HepG2 (cell line): ENCODE measurements around the gene VAMP8. TPM values are rescaled to one million over a fixed set of nuclear protein-coding genes. Genes with fewer than 3 reads are reported as not detected.

ENCODE experiments used
- ATM ChIP-seq: fragments of 450-650 bp; IDR thresholded peaks from 2 replicates; pipeline ENCODE4 v1.7.1; 2017; ENCODE audit warnings: mild to moderate bottlenecking, borderline replicate concordance
- FOXK1 ChIP-seq: sonication (generic); formaldehyde crosslinking; IDR thresholded peaks from 2 replicates; pipeline ENCODE4 v1.4.0; 2020; ENCODE audit warnings: low read depth, missing genetic modification reagents, borderline replicate concordance
- KDM5B ChIP-seq: sonication (generic); formaldehyde crosslinking; IDR thresholded peaks from 2 replicates; pipeline ENCODE4 v1.4.0; 2020; ENCODE audit warnings: missing genetic modification reagents, mild to moderate bottlenecking, borderline replicate concordance
- KLF6 ChIP-seq: IDR thresholded peaks from 2 replicates; pipeline ENCODE4 v1.8.0; 2016; ENCODE audit warnings: missing biosample characterization, missing genetic modification reagents
- PAX8 ChIP-seq: sonication (generic); formaldehyde crosslinking; IDR thresholded peaks from 2 replicates; pipeline ENCODE4 v1.8.0; 2022; ENCODE audit warnings: mild to moderate bottlenecking, missing genetic modification reagents, borderline replicate concordance
- RBFOX2 ChIP-seq: fragments of 200-400 bp; formaldehyde crosslinking; IDR thresholded peaks from 2 replicates; pipeline ENCODE4 v1.6.1; 2017; ENCODE audit warnings: low read depth, mild to moderate bottlenecking, low read length
- SP5 ChIP-seq: IDR thresholded peaks from 2 replicates; pipeline ENCODE4 v1.6.1; 2016; ENCODE audit warnings: low read depth, borderline replicate concordance
- STAG1 ChIP-seq: sonication (generic); formaldehyde crosslinking; IDR thresholded peaks from 2 replicates; pipeline ENCODE4 v1.4.0; 2020; ENCODE audit warnings: missing genetic modification reagents
- TCF12 ChIP-seq, 2 experiments: fragments of 450-650 bp in 1 of 2; sonication (generic) in 1 of 2; formaldehyde crosslinking in 1 of 2; IDR thresholded peaks; 2 replicates each; pipeline versions ENCODE4 v1.6.1 to v1.8.0; 2017 to 2022; ENCODE audit warnings: antibody characterized with exemption in 1 of 2, mild to moderate bottlenecking in 1 of 2, missing genetic modification reagents in 1 of 2, moderate library complexity in 1 of 2
- XBP1 ChIP-seq: sonication (generic); formaldehyde crosslinking; IDR thresholded peaks from 2 replicates; pipeline ENCODE4 v1.5.0; 2020; ENCODE audit warnings: missing genetic modification reagents
- ZBTB21 ChIP-seq: sonication (generic); formaldehyde crosslinking; IDR thresholded peaks from 2 replicates; pipeline ENCODE4 v1.4.0; 2020; ENCODE audit warnings: missing genetic modification reagents
- ZNF484 ChIP-seq: sonication (generic); formaldehyde crosslinking; IDR thresholded peaks from 2 replicates; pipeline ENCODE4 v1.5.1; 2020; ENCODE audit warnings: mild to moderate bottlenecking, low read depth, missing genetic modification reagents, borderline replicate concordance
- ZNF577 ChIP-seq: sonication (generic); formaldehyde crosslinking; IDR thresholded peaks from 2 replicates; pipeline ENCODE4 v1.4.0; 2020; ENCODE audit warnings: mild to moderate bottlenecking, low read depth, missing genetic modification reagents, borderline replicate concordance
- ZNF850 ChIP-seq: sonication (generic); formaldehyde crosslinking; conservative IDR thresholded peaks from 2 replicates; pipeline ENCODE4 v1.9.0; 2021; ENCODE audit warnings: mild to moderate bottlenecking, missing genetic modification reagents
- polyA plus RNA-seq, 8 experiments: library from polyadenylated mRNA; depleted of rRNA in 3 of 8; stranded (reverse) in 7 of 8; unstranded in 1 of 8; fragments of >200 nt; fragmentation: Illumina TruSeq in 4 of 8; extraction: Trizol in 4 of 8; gene quantifications; 2 replicates each; pipeline versions ENCODE4 v1.2.1 to v1.2.3, GENCODE V29; 2011 to 2016; ENCODE audit warnings: low read depth in 4 of 8, missing spikeins in 1 of 8, mixed read lengths in 1 of 8; ENCODE audit not compliant: insufficient read depth in 1 of 8
- total RNA-seq, 5 experiments: library from RNA; depleted of rRNA; stranded (reverse); fragments of >200 nt; fragmentation: Illumina TruSeq; extraction: Trizol; gene quantifications; 2 replicates each; pipeline ENCODE4 v1.2.3, GENCODE V29; 2016; ENCODE audit warnings: low read depth in 1 of 5
- TF ChIP-seq, protein P1 (sequence below): sonication (generic); formaldehyde crosslinking; IDR thresholded peaks from 2 replicates; pipeline ENCODE4 v1.5.0; 2020; ENCODE audit warnings: missing genetic modification reagents
- TF ChIP-seq, protein P2 (sequence below): sonication (generic); formaldehyde crosslinking; conservative IDR thresholded peaks from 2 replicates; pipeline ENCODE4 v1.4.0; 2020; ENCODE audit warnings: mild to moderate bottlenecking, missing genetic modification reagents, moderate library complexity
- TF ChIP-seq, protein P3 (sequence below): sonication (generic); formaldehyde crosslinking; IDR thresholded peaks from 2 replicates; pipeline ENCODE4 v1.4.0; 2020; ENCODE audit warnings: missing genetic modification reagents, borderline replicate concordance
- TF ChIP-seq, protein P4 (sequence below): sonication (generic); formaldehyde crosslinking; IDR thresholded peaks from 2 replicates; pipeline ENCODE4 v1.5.0; 2020; ENCODE audit warnings: missing genetic modification reagents, mild to moderate bottlenecking, borderline replicate concordance
- TF ChIP-seq, protein P5 (sequence below): sonication (generic); formaldehyde crosslinking; IDR thresholded peaks from 2 replicates; pipeline ENCODE4 v1.9.0; 2021; ENCODE audit warnings: missing genetic modification reagents, mild to moderate bottlenecking, borderline replicate concordance

VAMP8 gene
- total and polyA plus RNA-seq, 2 of the 13 experiments (the other 11 are each of a cell fraction or from before 2014, with no cell fraction given): 83.3 to 157 TPM

DNA sequence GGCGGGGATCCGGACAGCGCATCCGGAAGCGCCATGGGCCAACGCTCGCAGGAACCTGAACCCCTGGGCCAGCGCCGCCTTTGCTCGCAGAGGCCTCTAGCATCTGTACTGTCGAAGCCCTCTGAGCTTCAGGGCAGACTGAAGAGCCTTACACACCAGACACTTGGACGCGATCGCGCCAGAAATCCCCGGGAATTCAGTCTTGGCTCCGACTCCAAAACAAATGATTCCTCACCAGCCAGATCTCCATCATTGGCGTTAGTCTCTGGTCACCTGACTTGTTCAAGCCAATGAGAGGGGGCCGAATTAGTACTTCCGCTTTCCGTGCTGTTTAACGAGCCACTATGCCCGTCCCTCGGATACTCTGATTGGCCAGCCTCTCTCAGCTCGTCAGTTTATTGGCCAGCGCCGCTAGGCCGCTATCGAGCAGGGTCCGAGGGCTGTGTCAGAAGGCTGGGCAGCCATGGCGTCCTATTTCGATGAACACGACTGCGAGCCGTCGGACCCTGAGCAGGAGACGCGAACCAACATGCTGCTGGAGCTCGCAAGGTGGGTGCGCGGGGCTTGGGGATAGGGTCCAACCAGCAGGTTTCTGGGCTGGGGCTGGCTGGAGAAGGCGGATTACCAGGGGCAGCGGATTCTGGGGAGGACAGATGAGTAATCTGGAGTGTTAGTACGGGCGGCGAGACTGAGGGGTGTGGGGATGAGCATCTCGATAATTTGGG lies 18.1 kb downstream of the VAMP8 start, which contains the start of gene RNF181 (continued):
- TF ChIP-seq FOXK1: peak; percentile 59; the same call in 1 of the 2 replicates
- no peak for TF ChIP-seq ATM
- TF ChIP-seq TCF12 (IDR thresholded peaks at IDR 0.05): no peak
- no peak for TF ChIP-seq TCF12 (CRISPR knock-in tag; IDR thresholded peaks at IDR 0.05)
- TF ChIP-seq SP5 (CRISPR knock-in tag): 0 out of 2 replicates have a peak, but pooled peaks have one; percentile 17
- no peak; the same call in 1 of the 2 replicates for TF ChIP-seq ZBTB21 (CRISPR knock-in tag)
- TF ChIP-seq KLF6 (CRISPR knock-in tag): peak; percentile 56
- TF ChIP-seq, protein P1, sequence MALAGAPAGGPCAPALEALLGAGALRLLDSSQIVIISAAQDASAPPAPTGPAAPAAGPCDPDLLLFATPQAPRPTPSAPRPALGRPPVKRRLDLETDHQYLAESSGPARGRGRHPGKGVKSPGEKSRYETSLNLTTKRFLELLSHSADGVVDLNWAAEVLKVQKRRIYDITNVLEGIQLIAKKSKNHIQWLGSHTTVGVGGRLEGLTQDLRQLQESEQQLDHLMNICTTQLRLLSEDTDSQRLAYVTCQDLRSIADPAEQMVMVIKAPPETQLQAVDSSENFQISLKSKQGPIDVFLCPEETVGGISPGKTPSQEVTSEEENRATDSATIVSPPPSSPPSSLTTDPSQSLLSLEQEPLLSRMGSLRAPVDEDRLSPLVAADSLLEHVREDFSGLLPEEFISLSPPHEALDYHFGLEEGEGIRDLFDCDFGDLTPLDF: 0 out of 2 replicates have a peak, but pooled peaks have one; percentile 68
- peak; percentile 80; the same call in 1 of the 2 replicates for TF ChIP-seq PAX8
- TF ChIP-seq, protein P2, sequence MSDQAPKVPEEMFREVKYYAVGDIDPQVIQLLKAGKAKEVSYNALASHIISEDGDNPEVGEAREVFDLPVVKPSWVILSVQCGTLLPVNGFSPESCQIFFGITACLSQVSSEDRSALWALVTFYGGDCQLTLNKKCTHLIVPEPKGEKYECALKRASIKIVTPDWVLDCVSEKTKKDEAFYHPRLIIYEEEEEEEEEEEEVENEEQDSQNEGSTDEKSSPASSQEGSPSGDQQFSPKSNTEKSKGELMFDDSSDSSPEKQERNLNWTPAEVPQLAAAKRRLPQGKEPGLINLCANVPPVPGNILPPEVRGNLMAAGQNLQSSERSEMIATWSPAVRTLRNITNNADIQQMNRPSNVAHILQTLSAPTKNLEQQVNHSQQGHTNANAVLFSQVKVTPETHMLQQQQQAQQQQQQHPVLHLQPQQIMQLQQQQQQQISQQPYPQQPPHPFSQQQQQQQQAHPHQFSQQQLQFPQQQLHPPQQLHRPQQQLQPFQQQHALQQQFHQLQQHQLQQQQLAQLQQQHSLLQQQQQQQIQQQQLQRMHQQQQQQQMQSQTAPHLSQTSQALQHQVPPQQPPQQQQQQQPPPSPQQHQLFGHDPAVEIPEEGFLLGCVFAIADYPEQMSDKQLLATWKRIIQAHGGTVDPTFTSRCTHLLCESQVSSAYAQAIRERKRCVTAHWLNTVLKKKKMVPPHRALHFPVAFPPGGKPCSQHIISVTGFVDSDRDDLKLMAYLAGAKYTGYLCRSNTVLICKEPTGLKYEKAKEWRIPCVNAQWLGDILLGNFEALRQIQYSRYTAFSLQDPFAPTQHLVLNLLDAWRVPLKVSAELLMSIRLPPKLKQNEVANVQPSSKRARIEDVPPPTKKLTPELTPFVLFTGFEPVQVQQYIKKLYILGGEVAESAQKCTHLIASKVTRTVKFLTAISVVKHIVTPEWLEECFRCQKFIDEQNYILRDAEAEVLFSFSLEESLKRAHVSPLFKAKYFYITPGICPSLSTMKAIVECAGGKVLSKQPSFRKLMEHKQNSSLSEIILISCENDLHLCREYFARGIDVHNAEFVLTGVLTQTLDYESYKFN: peak; percentile 34; the same call in 1 of the 2 replicates
- no peak for TF ChIP-seq ZNF484 (CRISPR knock-in tag)
- TF ChIP-seq ZNF850: no peak
- TF ChIP-seq, protein P3, sequence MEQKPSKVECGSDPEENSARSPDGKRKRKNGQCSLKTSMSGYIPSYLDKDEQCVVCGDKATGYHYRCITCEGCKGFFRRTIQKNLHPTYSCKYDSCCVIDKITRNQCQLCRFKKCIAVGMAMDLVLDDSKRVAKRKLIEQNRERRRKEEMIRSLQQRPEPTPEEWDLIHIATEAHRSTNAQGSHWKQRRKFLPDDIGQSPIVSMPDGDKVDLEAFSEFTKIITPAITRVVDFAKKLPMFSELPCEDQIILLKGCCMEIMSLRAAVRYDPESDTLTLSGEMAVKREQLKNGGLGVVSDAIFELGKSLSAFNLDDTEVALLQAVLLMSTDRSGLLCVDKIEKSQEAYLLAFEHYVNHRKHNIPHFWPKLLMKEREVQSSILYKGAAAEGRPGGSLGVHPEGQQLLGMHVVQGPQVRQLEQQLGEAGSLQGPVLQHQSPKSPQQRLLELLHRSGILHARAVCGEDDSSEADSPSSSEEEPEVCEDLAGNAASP (CRISPR knock-in tag): no peak
- TF ChIP-seq XBP1 (CRISPR knock-in tag): no peak
- peak; percentile 14; the same call in 1 of the 2 replicates for TF ChIP-seq STAG1 (CRISPR knock-in tag)
- TF ChIP-seq, protein P4, sequence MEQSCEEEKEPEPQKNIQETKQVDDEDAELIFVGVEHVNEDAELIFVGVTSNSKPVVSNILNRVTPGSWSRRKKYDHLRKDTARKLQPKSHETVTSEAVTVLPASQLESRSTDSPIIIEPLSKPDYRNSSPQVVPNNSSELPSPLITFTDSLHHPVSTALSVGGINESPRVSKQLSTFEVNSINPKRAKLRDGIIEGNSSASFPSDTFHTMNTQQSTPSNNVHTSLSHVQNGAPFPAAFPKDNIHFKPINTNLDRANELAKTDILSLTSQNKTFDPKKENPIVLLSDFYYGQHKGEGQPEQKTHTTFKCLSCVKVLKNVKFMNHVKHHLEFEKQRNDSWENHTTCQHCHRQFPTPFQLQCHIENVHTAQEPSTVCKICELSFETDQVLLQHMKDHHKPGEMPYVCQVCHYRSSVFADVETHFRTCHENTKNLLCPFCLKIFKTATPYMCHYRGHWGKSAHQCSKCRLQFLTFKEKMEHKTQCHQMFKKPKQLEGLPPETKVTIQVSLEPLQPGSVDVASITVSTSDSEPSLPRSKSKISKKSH (CRISPR knock-in tag): peak; percentile 78
- no peak for TF ChIP-seq ZNF577 (CRISPR knock-in tag)
- TF ChIP-seq, protein P5, sequence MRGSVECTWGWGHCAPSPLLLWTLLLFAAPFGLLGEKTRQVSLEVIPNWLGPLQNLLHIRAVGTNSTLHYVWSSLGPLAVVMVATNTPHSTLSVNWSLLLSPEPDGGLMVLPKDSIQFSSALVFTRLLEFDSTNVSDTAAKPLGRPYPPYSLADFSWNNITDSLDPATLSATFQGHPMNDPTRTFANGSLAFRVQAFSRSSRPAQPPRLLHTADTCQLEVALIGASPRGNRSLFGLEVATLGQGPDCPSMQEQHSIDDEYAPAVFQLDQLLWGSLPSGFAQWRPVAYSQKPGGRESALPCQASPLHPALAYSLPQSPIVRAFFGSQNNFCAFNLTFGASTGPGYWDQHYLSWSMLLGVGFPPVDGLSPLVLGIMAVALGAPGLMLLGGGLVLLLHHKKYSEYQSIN (CRISPR knock-in tag): no peak; the same call in 1 of the 2 replicates
- TF ChIP-seq KDM5B (CRISPR knock-in tag): peak; percentile 81; the same call in 1 of the 2 replicates
- TF ChIP-seq RBFOX2: peak; percentile 84
